DOHH2 (cell line): Measurements from ENCODE around the gene HAUS5.

ENCODE experiments used
- CTCF ChIP-seq: fragments of 200-600 bp; sonication (generic); IDR thresholded peaks from one replicate; pipeline ENCODE4 v1.5.1; 2014; ENCODE audit warnings: antibody characterized with exemption, mild to moderate bottlenecking, low read depth, low read length; ENCODE audit not compliant: poor library complexity, severe bottlenecking
- EZH2phosphoT487 ChIP-seq: fragments of 200-600 bp; sonication (generic); IDR thresholded peaks from 2 replicates; pipeline ENCODE4 v1.6.1; 2017; ENCODE audit warnings: borderline replicate concordance, mild to moderate bottlenecking, antibody characterized with exemption, low read length, moderate library complexity, mixed read lengths

GRCh38 chr19:35585848-35586247 lies 26.7 kb upstream of the HAUS5 start, which contains the start of gene PMIS2:
- TF ChIP-seq CTCF (no peak), EZH2phosphoT487 (no peak)
